Tongue (tissue), 2 donors: Measurements from ENCODE around the gene MED28. TPM values are rescaled to one million over a fixed set of nuclear protein-coding genes. Genes with fewer than 3 reads are reported as not detected.
"Not testable (repeated sequence)": the region's sequence is repeated elsewhere in the genome, so short reads cannot be mapped to it uniquely, and the experiment has no call there.

ENCODE experiments used
- DNase-seq: peaks from one replicate; pipeline ENCODE4 v3.0.0-alpha.2; 2015
- total RNA-seq: library from RNA; depleted of rRNA; stranded (reverse); fragments of >200 nt; gene quantifications from one replicate; pipeline ENCODE4 v1.2.3, GENCODE V29; 2014

Gene MED28
- total RNA-seq, 1 donor from 2014 or later, result 15.4 TPM

- DNase-seq, result no peak
Measured at GRCh38 chr4:17618926-17619325, 4.5 kb downstream of the MED28 start.

GRCh38 chr4:17619416-17620105, 5.1 kb downstream of the MED28 start:
- DNase-seq, result no peak

- no peak for DNase-seq
Measured at GRCh38 chr4:17623451-17624001, 9.1 kb downstream of the MED28 start.

DNA sequence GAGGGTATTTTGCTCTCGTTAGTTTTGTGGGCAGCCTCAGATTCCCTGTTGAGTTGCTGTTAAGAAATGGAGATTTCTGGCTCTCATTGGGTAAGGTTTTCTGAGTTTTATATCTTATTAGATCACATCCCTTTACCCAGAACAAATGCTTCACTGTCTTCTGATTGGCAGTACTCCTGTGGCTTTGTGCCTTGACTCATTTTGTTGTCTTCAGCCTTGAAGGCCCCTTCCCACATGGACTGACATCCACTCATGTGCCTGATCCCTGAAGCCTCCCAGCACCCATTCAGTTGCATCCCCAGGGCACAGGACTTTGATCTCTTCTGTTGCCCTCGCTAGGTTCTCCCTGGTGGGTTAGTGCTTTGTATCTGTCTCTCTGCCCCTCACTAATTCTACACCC, 10.4 kb downstream of the MED28 start:
- DNase-seq, result no peak

DNA sequence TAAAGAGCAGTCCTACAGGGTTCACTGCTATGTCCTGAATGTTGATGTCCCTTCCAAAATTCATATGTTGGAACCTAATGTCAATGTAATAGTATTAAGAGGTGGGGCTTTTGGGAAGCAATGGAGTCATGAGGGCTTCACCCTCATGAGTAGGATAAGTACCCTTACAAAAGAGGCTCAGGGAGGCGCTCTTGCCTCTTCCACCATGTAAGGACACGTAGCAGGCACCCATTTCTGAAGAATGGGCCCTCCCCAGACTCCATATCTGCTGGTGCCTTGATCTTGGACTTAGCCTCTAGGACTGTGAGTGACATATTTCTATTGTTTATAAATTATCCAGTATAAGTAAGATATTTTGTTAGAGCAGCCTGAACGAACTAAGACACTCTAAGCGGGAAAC, 15.8 kb downstream of the MED28 start:
- DNase-seq, result no peak

DNA sequence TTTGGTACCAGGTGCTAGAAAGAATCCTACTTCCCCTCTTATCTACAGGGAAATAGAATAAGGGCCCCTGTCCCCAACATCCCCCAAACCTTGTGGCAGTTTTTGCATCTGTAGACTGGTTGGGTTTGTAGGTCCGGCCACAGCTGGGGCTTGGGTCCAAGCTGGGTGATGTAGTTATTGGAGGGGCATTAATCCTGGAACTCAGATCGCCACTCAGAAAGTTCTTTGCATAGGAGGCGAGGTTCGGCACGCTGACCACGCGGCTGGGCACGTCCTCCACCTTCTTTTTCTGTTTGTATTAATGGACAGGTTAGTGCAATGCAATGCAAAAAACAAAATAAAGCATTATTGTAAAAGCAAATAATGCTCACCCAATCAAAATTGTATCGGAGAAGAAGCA, 19.2 kb downstream of the MED28 start:
- DNase-seq, result no peak

DNA sequence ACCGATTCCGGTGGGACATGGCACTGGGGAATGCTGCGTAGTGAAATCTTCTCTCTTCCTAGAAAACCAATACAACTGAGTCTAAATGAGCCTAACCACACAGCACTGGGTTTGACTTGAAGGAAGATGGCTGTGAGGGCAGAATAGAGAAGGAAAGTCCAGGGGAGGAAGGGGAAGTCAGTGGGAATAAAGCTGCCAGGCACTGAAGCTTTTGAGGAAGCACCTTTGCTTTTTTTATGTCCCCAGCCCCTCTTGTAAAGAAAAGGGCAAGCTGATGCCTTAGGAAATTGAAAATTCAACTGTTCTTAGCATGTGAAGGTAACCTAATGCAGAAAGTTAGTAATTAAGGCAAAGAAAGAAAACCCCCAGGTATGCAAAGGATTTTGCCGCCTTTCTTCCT, 20.6 kb downstream of the MED28 start:
- DNase-seq, result no peak

DNA sequence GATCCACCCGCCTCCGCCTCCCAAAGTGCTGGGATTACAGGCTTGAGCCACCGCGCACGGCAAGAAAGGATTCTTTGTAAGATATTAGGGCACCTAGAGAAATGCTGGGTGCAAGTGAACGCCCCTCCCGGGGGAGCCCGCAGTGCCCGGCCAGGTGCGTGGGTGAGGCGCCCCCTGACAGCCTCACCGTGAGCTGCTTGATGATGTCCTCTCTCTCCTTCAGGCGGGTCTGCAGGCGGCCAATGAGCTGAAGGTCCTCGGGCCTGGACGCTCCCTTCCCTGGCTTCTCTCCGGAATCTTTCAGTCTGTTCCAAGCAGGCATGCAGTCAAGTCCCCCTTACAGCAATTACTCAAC, 21.9 kb downstream of the MED28 start:
- no peak for DNase-seq

GRCh38 chr4:17636696-17637622, 22.5 kb downstream of the MED28 start:
- DNase-seq, result peak; percentile 87

DNA sequence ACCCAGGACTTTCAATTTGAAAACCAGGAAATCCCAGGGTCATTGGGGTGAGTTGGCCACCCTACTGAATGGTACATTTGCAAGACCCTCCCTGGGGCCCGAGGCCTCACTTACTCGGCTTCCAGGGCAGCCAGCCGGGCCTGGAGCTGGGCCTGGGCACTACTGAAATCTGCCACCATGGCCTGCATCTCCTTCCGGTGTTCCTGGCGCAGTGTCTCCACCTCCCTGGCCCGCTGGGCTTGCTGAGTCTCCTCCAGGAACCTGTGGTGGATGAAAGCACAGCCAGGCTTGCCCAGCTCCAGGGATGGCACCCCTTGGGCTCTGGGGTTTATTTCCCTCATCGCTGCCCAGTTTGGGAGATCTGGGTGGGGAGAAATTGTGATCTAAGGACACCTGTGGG, 24.7 kb downstream of the MED28 start:
- no peak for DNase-seq

GRCh38 chr4:17642398-17642783, 27.9 kb downstream of the MED28 start:
- DNase-seq, result no peak

GRCh38 chr4:17646693-17647092, 32.3 kb downstream of the MED28 start:
- DNase-seq, result no peak

- DNase-seq, result no peak
Measured at GRCh38 chr4:17647176-17647806, 32.9 kb downstream of the MED28 start.

GRCh38 chr4:17647927-17648326, 33.5 kb downstream of the MED28 start:
- no peak for DNase-seq

- DNase-seq, result peak; percentile 36
Measured at GRCh38 chr4:17650406-17650805, 36.0 kb downstream of the MED28 start.

DNA sequence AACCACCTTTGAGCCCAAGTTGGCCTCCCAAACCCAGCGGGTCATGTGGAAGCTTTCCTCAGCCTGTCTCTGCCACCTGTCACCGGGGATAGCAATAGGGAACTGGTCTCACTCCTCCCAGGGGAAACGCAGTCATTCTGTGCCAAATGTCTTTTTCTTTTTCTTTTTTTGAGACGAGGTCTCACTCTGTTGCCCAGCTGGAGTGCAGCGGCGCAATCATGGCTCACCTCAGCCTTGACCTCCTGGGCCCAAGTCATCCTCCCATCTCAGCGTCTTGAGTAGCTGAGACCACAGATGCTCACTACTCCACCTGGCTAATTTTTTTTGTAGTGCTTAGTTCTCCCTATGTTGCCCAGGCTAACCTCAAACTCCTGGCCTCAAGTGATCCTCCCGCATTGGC, 40.3 kb downstream of the MED28 start:
- no peak for DNase-seq

GRCh38 chr4:17657090-17657489, 42.6 kb downstream of the MED28 start:
- no peak for DNase-seq

- no peak for DNase-seq
Measured at GRCh38 chr4:17657849-17658248, 43.4 kb downstream of the MED28 start.

DNA sequence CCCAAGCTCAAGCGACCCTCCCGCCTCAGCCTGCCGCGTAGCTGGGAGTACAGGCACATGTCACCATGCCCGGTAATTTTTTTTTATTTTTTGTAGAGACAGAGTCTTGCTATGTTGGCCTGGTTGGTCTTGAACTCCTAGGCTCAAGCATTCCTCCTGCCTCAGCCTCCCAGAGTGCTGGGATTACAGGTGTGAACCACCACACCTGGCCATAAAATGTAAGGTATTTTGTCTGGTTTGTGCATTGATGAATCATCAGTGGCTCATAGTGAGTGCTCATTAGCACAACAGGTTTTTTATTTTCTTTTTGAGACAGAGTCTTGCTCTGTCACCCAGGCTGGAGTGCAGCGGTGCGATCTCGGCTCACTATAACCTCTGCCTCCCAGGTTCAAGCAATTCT, 44.8 kb downstream of the MED28 start:
- DNase-seq, result not testable (repeated sequence)

DNA sequence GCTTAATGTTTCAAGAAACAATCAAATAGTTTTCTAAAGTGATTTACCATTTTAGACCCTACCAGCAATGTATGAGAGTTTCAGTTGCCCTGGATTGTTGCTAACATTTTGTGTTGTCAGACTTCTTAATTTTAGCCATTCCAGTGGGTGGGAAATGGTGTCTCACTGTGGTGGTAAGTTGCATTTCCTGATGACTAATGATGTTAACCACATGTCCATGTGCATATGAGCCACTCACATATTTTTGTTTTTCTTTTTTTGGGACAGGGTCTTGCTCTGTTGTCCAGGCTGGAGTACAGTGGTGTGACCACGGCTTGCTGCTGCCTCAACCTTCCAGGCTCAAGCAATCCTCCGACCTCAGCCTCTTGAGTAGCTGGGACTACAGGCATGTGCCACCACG, 48.3 kb downstream of the MED28 start:
- DNase-seq, result no peak

GRCh38 chr4:17664755-17665154, 50.3 kb downstream of the MED28 start:
- no peak for DNase-seq

- no peak for DNase-seq
Measured at GRCh38 chr4:17665346-17665745, 50.9 kb downstream of the MED28 start.

GRCh38 chr4:17665852-17666251, 51.4 kb downstream of the MED28 start:
- DNase-seq, result no peak
